HG02642 (cell line): ENCODE data around the gene ZNF573.
"Not testable (repeated sequence)": the region's sequence is repeated elsewhere in the genome, so short reads cannot be mapped to it uniquely, and the experiment has no call there.

Experiments used
- ATAC-seq: cut with Tn5 transposase; IDR thresholded peaks from one replicate; pipeline ENCODE4 v1.9.1; 2021; ENCODE audit warnings: mild to moderate bottlenecking; ENCODE audit not compliant: unreplicated experiment, poor library complexity

Gene ZNF573

GRCh38 chr19:37779127-37780005, at the start of gene ZNF573:
Gene ZNF573, minus strand, starts transcription at chr19:37779586. Its CDS starts 5,857 bp downstream, at chr19:37773729.
- ATAC-seq: peak; percentile 85

GRCh38 chr19:37817180-37817981, 38.0 kb upstream of the ZNF573 start:
- ATAC-seq: no peak

DNA sequence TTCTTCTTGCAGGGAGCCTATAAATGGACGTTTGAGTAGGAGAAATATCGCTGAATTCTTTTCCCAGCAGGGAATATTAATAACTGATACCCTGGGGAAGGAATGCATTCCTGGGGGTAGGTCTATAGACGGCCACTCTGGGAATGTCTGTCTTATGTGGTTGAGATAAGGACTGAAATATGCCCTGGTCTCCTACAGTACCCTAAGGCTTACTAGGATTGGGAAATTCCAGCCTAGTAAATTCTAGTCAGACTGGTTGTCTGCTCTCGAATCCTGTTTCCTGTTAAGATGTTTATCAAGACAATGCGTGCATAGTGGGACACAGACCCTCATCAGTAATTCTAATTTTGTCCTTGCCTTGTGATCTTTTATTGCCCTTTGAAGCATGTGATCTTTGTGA, 36.2 kb upstream of the ZNF573 start:
- ATAC-seq: not testable (repeated sequence)

- ATAC-seq: no peak
These were observed 34.0 kb upstream of the ZNF573 start for GRCh38 chr19:37813340-37813739.

GRCh38 chr19:37809366-37809765, 30.0 kb upstream of the ZNF573 start:
- ATAC-seq: no peak

- ATAC-seq: no peak
These were observed 24.0 kb upstream of the ZNF573 start for GRCh38 chr19:37803249-37803840.

DNA sequence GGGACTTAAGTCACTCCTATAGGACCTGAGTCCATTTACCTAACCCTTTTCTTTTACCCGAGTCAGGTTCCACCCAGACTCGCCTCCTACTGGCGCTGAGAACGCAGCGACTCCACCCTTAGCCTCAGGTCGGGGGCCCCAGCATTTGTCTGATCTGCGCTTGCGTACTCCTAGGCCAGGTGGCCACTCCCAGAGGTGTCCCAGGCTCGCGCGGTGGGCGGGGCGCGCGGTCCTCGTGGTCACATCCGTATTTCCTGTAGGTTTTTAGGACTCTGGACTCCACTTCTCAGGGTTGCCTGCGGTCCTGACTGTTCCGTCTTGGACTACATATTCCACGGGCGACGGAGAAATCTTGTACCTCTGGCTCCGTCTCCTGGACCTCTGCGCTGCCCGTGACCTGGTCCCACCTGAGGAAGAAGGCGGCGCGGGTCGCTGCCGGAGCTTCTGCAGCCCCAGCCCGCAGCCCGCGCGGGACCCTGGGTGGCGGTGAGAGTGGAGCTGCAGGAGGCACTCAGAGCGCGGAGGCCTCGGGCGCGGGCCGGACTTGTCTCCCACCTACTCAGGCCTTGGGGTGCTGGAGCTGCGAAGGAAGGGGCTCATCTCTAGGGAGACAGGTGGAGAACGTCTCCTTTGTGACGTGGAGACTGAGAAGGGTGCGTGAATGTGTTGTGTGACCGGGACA, 11.0 kb upstream of the ZNF573 start:
- ATAC-seq: no peak

DNA sequence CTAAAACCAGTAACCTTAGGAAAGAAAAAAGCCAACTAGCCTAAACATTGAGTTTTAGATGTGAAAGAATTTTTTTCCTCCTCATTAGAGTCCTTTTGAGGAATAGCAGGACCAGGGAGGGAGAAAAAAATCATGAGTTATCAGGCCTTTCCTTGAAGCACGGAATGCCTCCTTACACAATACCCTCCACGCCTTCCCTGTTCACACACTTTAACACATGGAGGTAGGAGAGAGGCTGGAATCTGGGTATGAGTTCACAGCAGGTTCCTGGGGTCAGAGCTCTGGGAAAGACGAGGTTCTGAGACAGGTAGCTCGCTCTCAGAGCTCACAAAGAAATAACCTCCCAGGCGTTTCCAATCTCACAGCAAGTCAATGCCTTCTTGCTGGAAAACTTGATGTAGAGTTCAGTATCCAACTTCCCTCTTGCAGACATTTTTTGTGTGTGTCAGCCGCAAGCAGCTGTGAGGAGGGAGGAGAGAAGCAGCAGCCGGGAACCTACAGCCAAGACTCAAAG, 716 bp downstream of the ZNF573 start:
- no peak for ATAC-seq

DNA sequence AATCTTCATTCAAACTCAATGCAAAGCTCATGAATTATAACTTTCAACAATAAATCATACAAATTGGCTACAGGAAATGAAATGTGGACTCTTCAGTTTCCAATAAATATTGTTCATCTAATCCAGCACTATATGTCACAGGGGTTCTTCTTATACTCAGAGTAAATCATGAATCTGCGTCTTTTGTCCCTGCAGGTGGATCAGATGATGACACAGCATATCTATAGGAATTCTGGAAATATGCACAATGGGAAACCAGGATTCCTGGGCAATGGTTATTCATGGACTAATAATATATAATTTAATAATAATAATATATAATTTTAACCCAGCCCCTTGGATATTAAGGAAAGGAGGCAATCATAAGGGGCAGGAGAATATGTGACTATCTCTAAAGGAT, 8.4 kb downstream of the ZNF573 start:
- ATAC-seq: no peak

DNA sequence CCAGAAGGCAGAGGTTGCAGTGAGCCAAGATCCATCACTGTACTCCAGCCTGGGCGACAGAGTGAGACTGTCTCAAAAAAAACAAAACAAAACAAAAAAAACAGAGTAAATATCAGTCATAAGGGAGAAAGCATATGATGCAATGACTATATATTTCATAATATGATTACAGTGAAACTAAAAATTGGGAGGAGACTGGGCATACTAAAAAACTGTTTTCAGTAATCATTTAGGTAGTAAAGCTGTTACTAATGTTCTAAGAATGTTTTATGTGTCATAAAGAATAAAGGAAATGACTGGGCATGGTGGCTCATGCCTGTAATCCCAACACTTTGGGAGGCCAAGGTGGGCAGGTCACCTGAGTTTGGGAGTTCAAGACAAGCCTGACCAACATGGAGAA, 15.9 kb downstream of the ZNF573 start:
- ATAC-seq: no peak

GRCh38 chr19:37757683-37758082, 21.7 kb downstream of the ZNF573 start:
- ATAC-seq: not testable (repeated sequence)

DNA sequence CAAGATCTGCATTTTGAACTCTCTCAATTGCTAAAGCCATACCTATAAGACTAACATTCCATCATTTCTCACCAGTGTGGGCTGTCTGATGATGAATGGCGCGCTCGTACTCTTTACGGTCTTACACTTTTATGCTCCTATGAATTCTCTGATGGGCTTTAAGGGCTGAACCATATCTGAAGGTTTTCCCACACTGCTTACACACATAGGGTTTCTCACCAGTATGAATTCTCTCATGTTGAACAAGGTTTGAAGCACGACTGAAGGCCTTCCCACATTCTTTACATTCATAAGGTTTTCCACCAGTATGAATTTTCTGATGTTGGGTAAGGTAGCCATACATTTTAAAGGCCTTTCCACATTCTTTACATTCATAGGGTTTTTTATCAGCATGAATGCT, 41.0 kb downstream of the ZNF573 start:
- ATAC-seq: no peak

DNA sequence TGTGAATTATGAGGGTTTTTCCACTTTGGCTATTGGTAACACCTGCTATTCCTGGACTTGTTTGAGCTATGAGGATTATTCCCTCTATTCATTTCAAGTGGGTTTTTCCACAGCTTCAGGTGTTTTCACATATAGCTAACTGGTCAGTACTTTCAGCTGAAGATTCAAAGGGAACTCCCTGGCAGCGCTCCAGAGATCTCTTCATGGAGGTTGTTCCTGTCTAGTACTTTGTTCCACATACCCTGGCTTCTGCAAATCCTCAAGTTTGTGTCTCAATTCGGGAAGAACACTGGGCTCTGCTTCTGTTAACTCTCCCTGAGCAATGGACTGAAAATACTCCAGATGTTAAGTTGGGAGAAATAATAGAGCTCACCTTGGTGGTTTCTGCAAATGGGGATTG, 54.2 kb downstream of the ZNF573 start:
- ATAC-seq: no peak

DNA sequence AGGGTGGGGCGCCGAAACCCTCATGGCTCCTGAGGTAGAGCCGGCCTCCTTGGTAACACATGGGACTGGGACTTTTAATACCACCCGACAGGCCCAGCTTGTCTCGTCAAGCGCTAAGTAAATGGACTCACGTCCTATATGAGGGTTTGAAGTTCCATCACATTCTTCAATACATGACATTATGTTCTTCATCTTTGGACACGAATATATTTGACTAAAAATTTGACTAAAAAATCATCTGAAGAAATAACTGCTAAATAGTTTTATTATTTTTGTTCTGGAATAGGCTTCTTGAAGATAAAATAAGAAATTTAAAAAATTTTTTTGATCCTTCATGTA, 59.5 kb downstream of the ZNF573 start:
- no peak for ATAC-seq

- ATAC-seq: peak; percentile 96
These were observed 60.1 kb downstream of the ZNF573 start, which contains the start of gene ZNF607 for GRCh38 chr19:37719111-37719926. Gene ZNF607, minus strand, starts transcription at chr19:37719761. Its CDS starts 8,143 bp downstream, at chr19:37711618.

DNA sequence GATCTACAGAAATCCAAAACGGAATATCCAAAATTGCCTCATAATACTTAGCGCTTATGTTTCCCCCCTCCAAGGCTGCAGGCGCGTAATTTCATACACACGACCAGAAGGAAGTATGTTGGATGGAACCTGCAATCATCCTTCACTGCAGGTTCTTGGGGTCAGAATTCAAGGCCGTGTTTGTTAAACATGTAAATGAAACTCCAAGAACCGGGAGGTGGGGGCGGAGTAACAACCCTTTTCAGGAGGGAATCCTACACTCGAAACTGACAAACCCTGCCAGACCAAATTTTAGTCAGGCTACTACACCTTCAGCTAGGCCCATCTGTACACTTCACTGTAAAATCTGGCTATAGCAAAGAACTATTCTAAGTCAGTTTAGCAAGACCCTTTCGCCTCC, 61.1 kb downstream of the ZNF573 start:
- no peak for ATAC-seq

DNA sequence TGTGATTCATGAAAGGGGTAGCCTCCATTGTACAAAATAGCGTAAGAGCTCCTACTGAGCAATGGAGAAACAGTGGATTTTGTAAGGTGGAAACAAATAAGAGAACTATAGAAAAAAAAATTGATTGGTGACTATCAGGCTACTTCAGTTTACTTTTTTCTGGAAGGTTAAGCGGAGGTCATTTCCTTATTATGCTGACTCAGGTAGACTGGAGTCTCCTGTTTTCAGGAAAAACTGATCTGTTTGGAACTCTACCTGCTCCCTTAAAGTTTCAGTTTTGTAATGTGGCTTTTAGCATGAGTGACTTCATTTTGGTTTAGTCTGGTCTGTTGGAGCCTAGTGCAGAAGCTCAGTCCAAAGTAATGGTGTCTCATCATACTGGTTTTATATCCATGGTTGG, 63.2 kb downstream of the ZNF573 start:
- ATAC-seq: no peak

GRCh38 chr19:37706052-37706605, 73.3 kb downstream of the ZNF573 start:
- no peak for ATAC-seq

DNA sequence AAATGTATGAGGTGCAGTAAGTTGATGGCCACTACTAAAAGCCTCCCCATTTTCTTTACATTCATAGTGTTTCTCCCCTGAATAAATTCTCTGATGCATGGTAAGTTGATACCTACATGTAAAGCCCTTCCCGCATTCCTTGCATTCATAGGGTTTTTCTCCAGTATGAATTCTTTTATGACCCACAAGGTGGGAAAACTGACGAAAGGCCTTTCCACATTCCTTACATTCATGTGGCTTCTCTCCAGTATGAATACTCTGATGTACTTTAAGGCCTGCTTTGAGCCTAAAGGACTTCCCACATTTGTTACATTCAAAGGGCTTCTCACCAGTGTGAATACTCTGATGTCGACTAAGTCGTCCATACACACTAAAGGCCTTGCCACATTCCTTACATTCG, 80.3 kb downstream of the ZNF573 start:
- ATAC-seq: no peak
